ENCODE data around the gene SCGB1D2.

GRCh38 chr11:62256281-62256680 lies 14.2 kb downstream of the SCGB1D2 start:
- TF ChIP-seq LEF1 (IDR thresholded peaks at IDR 0.05; ENCODE audit: borderline replicate concordance) (no peak), BHLHE40 (IDR thresholded peaks at IDR 0.05; ENCODE audit: borderline replicate concordance) (no peak), SUZ12 (IDR thresholded peaks at IDR 0.05) (no peak), ELF4 (IDR thresholded peaks at IDR 0.05) (no peak), ARNT (IDR thresholded peaks at IDR 0.05) (no peak), SP1 (IDR thresholded peaks at IDR 0.05) (no peak), FOXM1 (IDR thresholded peaks at IDR 0.05; ENCODE audit: borderline replicate concordance) (no peak), ZNF384 (IDR thresholded peaks at IDR 0.05) (no peak), CTBP1 (IDR thresholded peaks at IDR 0.05; ENCODE audit: borderline replicate concordance) (no peak), NFRKB (IDR thresholded peaks at IDR 0.05) (no peak), FOXK2 (IDR thresholded peaks at IDR 0.05) (no peak), FOXA1 (IDR thresholded peaks at IDR 0.05) (no peak)
